Sigmoid colon (tissue), 7 donors: ENCODE data around the gene SMIM20. TPM values are rescaled to one million over a fixed set of nuclear protein-coding genes. Genes with fewer than 3 reads are reported as not detected.

Experiments
- DNase-seq: peaks from one replicate; pipeline ENCODE4 v3.0.0-alpha.2; 2019
- H3K27ac ChIP-seq, 4 donors: fragments of 200-600 bp; sonication (generic); one replicate each; pipeline ENCODE4 v1.5.1; 2016 to 2019; ENCODE audit warnings: mild to moderate bottlenecking in 1 of 4
- H3K27me3 ChIP-seq, 3 donors: fragments of 200-600 bp; sonication (generic); one replicate each; pipeline ENCODE4 v1.5.1; 2019; ENCODE audit warnings: mild to moderate bottlenecking in 1 of 3
- H3K36me3 ChIP-seq, 4 donors: fragments of 200-600 bp; sonication (generic); one replicate each; pipeline ENCODE4 v1.5.1; 2016 to 2019
- H3K4me1 ChIP-seq, 4 donors: fragments of 200-600 bp; sonication (generic); one replicate each; pipeline ENCODE4 v1.5.1; 2017 to 2019
- H3K4me3 ChIP-seq, 4 donors: fragments of 200-600 bp; sonication (generic); one replicate each; pipeline ENCODE4 v1.5.1; 2017 to 2019; ENCODE audit warnings: mild to moderate bottlenecking in 2 of 4, moderate library complexity in 1 of 4
- H3K9me3 ChIP-seq, 4 donors: fragments of 200-600 bp in 3 of 4; sonication (generic) in 3 of 4; one replicate each; pipeline versions ENCODE4 v1.5.1 to v1.6.1; 2013 to 2019
- EP300 ChIP-seq, 4 donors: sonication (generic); formaldehyde crosslinking; IDR thresholded peaks; one replicate each; pipeline ENCODE4 v1.6.1; 2017; ENCODE audit warnings: antibody characterized with exemption in 4 of 4
- POLR2A ChIP-seq, 2 donors: fragments of 450-650 bp; IDR thresholded peaks; one replicate each; pipeline ENCODE4 v1.6.1; 2016; ENCODE audit warnings: antibody characterized with exemption in 2 of 2, mild to moderate bottlenecking in 2 of 2, moderate library complexity in 2 of 2
- POLR2AphosphoS5 ChIP-seq, 4 donors: sonication (generic); formaldehyde crosslinking; IDR thresholded peaks; one replicate each; pipeline ENCODE4 v1.6.1; 2017; ENCODE audit warnings: antibody characterized with exemption in 4 of 4
- WGBS, 2 donors: extraction: QIAGEN DNeasy Blood & Tissue Kit; methylation state at CpG; one replicate each; pipeline ENCODE4 v1.1.7; 2013; 5-methylcytosine and 5-hydroxymethylcytosine counted together
- intact Hi-C: fragments of 100-400 bp; cut with DNase I; formaldehyde crosslinking; loops from one replicate; pipeline ENCODE4 v1.15.1; 2023
- polyA plus RNA-seq, 3 donors: library from polyadenylated mRNA; stranded (reverse); fragments of 200-250 nt; gene quantifications; one replicate each; pipeline ENCODE4 v1.2.3, GENCODE V29; 2013
- total RNA-seq, 4 donors: library from RNA; depleted of rRNA; stranded (reverse); fragments of >200 nt; gene quantifications; one replicate each; pipeline ENCODE4 v1.1.0, GENCODE V29; 2016
- TF ChIP-seq, protein P1 (sequence below), 4 experiments: fragments of 450-650 bp in 3 of 4; fragments of 200-600 bp in 1 of 4; IDR thresholded peaks; one replicate each; pipeline ENCODE4 v1.5.1; 2016 to 2019; ENCODE audit warnings: antibody characterized with exemption in 4 of 4, mild to moderate bottlenecking in 3 of 4, moderate library complexity in 2 of 4
- donor health status: healthy with polysubstance abuse.
- donor health status: Bipolar disorder and iron deficiency.
- donor health status: healthy.

SMIM20 gene
- total and polyA plus RNA-seq, 7 donors: 33.8 to 99.1 (median 45.4) TPM

DNA sequence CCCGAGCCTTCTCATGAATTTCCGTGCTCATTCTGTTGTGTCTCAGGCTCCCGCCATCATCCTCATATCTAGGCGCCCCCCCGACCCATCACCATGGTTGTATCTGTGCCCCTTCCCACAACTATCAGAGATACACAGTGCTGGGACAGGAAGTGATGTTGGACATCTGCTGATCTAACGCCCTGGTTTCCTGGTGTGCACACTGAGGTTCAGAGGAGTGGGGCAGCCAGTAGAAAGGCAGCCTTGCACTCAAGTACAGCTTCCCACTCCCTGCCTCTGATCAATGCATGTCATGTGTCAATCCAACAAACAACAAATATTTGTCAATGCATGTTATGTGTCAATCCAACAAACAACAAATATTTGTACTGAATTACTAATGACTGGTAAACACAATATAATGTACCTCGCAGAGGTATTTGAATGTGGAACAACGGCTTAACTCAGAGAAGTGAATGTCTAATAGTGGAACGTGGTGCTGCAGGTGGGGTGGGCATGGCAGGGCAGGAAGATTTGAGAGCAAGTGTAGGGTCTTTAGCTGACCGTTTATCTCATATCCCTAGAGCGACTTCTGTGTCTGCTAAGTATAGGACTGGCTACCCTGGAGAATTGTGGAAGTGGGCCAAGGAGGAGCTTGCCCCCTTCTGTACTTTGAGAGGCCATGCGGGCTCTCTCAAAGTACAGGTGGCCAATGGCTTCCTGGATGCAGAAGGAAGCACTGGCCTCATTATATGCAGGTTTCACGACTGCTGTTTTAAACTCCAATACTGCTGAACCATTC lies 41.0 kb upstream of the SMIM20 start:
- Histone ChIP-seq H3K4me1 (no peaks in the 10 kb centered on the region), H3K4me3 (no peak overlapping the region), H3K27me3 (no peaks in the 10 kb centered on the region), H3K9me3 (no peaks in the 10 kb centered on the region), H3K36me3 (no peaks in the 10 kb centered on the region), H3K27ac (no peak overlapping the region)
- no peak for TF ChIP-seq EP300 (IDR thresholded peaks at IDR 0.05)
- TF ChIP-seq POLR2AphosphoS5 (IDR thresholded peaks at IDR 0.05): no peak
- TF ChIP-seq POLR2A (IDR thresholded peaks at IDR 0.05): no peak
- TF ChIP-seq, protein P1, sequence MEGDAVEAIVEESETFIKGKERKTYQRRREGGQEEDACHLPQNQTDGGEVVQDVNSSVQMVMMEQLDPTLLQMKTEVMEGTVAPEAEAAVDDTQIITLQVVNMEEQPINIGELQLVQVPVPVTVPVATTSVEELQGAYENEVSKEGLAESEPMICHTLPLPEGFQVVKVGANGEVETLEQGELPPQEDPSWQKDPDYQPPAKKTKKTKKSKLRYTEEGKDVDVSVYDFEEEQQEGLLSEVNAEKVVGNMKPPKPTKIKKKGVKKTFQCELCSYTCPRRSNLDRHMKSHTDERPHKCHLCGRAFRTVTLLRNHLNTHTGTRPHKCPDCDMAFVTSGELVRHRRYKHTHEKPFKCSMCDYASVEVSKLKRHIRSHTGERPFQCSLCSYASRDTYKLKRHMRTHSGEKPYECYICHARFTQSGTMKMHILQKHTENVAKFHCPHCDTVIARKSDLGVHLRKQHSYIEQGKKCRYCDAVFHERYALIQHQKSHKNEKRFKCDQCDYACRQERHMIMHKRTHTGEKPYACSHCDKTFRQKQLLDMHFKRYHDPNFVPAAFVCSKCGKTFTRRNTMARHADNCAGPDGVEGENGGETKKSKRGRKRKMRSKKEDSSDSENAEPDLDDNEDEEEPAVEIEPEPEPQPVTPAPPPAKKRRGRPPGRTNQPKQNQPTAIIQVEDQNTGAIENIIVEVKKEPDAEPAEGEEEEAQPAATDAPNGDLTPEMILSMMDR (IDR thresholded peaks at IDR 0.05): no peak
- intact Hi-C loops: no loop called here
- whole genome bisulfite sequencing, 2 donors: 87 to 89% methylated on average over 13 of the region's 13 CpGs
- no peak for DNase-seq

DNA sequence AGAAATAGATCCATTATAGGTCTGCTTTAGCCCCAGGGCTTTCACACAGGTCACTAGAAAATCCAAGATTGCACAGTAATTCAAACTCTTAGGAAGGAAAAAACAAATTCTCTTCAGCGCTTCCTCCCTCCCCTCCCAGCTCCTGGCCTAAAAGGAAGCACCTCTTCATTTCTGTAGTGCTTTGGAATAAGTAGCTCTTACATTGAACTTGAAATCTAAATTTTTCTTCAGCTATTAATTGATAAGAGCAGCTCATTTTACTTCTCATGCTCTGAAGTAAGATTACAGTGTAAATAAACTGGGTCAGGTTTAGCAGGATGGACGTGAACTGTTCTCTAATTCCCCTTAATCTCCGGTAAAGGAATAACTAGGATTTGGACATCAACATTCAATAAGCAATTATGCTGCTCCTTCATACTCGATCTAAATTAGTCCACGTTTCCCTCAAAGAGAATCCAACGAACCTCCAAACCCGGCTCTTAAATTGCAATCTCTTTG lies 40.3 kb upstream of the SMIM20 start:
- H3K9me3 ChIP-seq: no peaks in the 10 kb centered on the region
- intact Hi-C loops: no loop called here
- TF ChIP-seq, protein P1 (IDR thresholded peaks at IDR 0.05): no peak
- TF ChIP-seq POLR2A (IDR thresholded peaks at IDR 0.05): no peak
- no peak for TF ChIP-seq EP300 (IDR thresholded peaks at IDR 0.05)
- no peak for TF ChIP-seq POLR2AphosphoS5 (IDR thresholded peaks at IDR 0.05)
- H3K27ac ChIP-seq: no peak overlapping the region
- no peaks in the 10 kb centered on the region for H3K4me1 ChIP-seq
- H3K27me3 ChIP-seq: no peaks in the 10 kb centered on the region
- no peak overlapping the region for H3K4me3 ChIP-seq
- H3K36me3 ChIP-seq: no peaks in the 10 kb centered on the region
- DNase-seq: no peak
- WGBS, 2 donors: 91 to 92% methylated on average over 7 of the region's 7 CpGs

DNA sequence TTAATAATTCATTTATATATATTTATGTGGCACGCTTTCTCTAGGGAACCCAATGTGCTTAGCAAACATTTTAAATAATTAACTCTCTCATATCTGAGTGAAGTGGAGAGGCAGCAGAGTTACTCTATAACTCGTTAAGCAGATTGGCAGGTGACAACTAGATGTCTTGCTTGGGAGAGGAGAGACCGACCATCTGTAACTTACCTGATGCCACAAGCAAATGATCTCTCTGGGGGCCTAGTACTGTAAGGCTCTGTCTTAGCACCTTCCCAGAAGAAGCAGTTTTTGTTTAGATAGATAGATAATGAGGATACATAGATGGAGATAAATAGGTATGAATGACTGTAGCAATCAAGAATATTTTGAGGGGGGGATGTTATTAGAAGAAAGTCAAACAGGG lies 39.4 kb upstream of the SMIM20 start:
- no peaks in the 10 kb centered on the region for H3K4me1 ChIP-seq
- H3K27ac ChIP-seq: no peak overlapping the region
- intact Hi-C loops: no loop called here
- no peak for DNase-seq
- H3K9me3 ChIP-seq: no peaks in the 10 kb centered on the region
- TF ChIP-seq EP300 (IDR thresholded peaks at IDR 0.05) (no peak), POLR2AphosphoS5 (IDR thresholded peaks at IDR 0.05) (no peak), POLR2A (IDR thresholded peaks at IDR 0.05) (no peak)
- TF ChIP-seq, protein P1 (IDR thresholded peaks at IDR 0.05): no peak
- no peaks in the 10 kb centered on the region for H3K36me3 ChIP-seq
- no peak overlapping the region for H3K4me3 ChIP-seq
- no peaks in the 10 kb centered on the region for H3K27me3 ChIP-seq
- WGBS, 2 donors: 78 to 89% methylated on average over 3 of the region's 3 CpGs

DNA sequence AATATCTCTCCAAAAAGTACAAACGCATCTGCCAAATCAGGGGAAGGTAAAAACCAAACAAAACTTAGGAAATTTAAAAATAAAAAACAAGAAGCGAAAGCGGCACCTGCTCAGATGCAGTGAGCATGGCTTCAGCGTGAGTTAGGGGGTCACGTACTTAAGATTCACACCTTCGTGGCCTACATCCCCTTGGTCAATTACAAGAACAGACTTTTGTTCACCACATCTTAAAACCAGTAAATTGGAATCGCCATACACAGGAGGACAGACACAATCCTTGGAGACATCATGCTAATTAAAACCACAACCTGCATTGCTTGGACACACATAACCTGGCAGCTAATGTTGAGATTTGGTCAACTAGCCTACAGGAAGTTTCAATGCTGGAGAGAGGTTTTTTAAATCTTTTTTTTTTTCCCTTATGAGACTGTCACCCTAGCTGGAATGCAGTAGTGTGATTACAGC lies 38.7 kb upstream of the SMIM20 start:
- TF ChIP-seq POLR2AphosphoS5 (IDR thresholded peaks at IDR 0.05) (no peak), EP300 (IDR thresholded peaks at IDR 0.05) (no peak), POLR2A (IDR thresholded peaks at IDR 0.05) (no peak)
- TF ChIP-seq, protein P1 (IDR thresholded peaks at IDR 0.05): no peak
- Histone ChIP-seq H3K27ac (no peak overlapping the region), H3K4me1 (no peaks in the 10 kb centered on the region), H3K27me3 (no peaks in the 10 kb centered on the region), H3K36me3 (no peaks in the 10 kb centered on the region), H3K4me3 (no peak overlapping the region), H3K9me3 (no peaks in the 10 kb centered on the region)
- no peak for DNase-seq
- intact Hi-C loops: no loop called here
- WGBS, 2 donors: 76 to 92% methylated on average over 7 of the region's 7 CpGs
